B cell (primary cell): ENCODE data around the gene VAMP1. TPM values are rescaled to one million over a fixed set of nuclear protein-coding genes. Genes with fewer than 3 reads are reported as not detected.

Experiments
- ATAC-seq: fragments of 200-7000 bp; cut with Tn5 transposase; one replicate; pipeline ENCODE4 v1.10.0; 2021; ENCODE audit warnings: low read depth, mild to moderate bottlenecking, moderate number of reproducible peaks, moderate library complexity
- CTCF ChIA-PET: fragments of 350-600 bp; sonication (Branson Sonifier 250); formaldehyde crosslinking; loops from one replicate; lab custom pipeline; 2021; ENCODE audit warnings: antibody characterized with exemption, inconsistent platforms; lab: Charles Lee
- POLR2A ChIA-PET: fragments of 350-600 bp; sonication (Branson Sonifier 250); formaldehyde crosslinking; loops from one replicate; lab custom pipeline; 2021; ENCODE audit warnings: antibody characterized with exemption; lab: Charles Lee
- DNase-seq: peaks from one replicate; pipeline ENCODE4 v3.0.0; 2013
- H2AFZ ChIP-seq: 2 replicates; pipeline ENCODE4 v1.6.1; 2012; ENCODE audit warnings: mild to moderate bottlenecking, low read depth, low read length; ENCODE audit not compliant: insufficient read depth, poor library complexity, severe bottlenecking
- H3K27ac ChIP-seq, 2 donors: 1 replicate in 1 of 2; 2 replicates in 1 of 2; pipeline ENCODE4 v1.5.1; 2012 to 2013; ENCODE audit warnings: low read length in 2 of 2, mild to moderate bottlenecking in 2 of 2, moderate library complexity in 1 of 2
- H3K27me3 ChIP-seq, 4 experiments: fragments of 200-600 bp in 1 of 4; sonication (generic) in 1 of 4; replicated peaks in 1 of 4; 1 replicate in 2 of 4; 2 replicates in 2 of 4; pipeline versions ENCODE4 v1.6.1 to v1.7.0; 2013 to 2016; ENCODE audit warnings: low read length in 3 of 4, mild to moderate bottlenecking in 2 of 4, mixed read lengths in 1 of 4, moderate library complexity in 1 of 4; ENCODE audit not compliant: insufficient read depth in 4 of 4, control insufficient read depth in 3 of 4; ENCODE audit errors: control extremely low read depth in 1 of 4
- H3K36me3 ChIP-seq, 2 experiments: replicated peaks in 1 of 2; 1 replicate in 1 of 2; 2 replicates in 1 of 2; pipeline versions ENCODE4 v1.6.1 to v1.7.1; 2013; ENCODE audit warnings: low read length in 1 of 2; ENCODE audit not compliant: insufficient read depth in 2 of 2, control insufficient read depth in 1 of 2; ENCODE audit errors: control extremely low read depth in 1 of 2, extremely low read depth in 1 of 2
- H3K4me1 ChIP-seq, 2 donors: fragments of 200-600 bp in 1 of 2; sonication (generic) in 1 of 2; 1 replicate in 1 of 2; 2 replicates in 1 of 2; pipeline versions ENCODE4 v1.5.1 to v1.6.1; 2013 to 2017; ENCODE audit warnings: low read length in 2 of 2; ENCODE audit not compliant: control insufficient read depth in 2 of 2, insufficient read depth in 2 of 2
- H3K4me2 ChIP-seq: replicated peaks from 2 replicates; pipeline ENCODE3; 2012; ENCODE audit warnings: mild to moderate bottlenecking, low read depth, low read length; ENCODE audit not compliant: poor library complexity, severe bottlenecking
- H3K4me3 ChIP-seq, 5 experiments: fragments of 200-600 bp in 1 of 5; sonication (generic) in 1 of 5; 1 replicate in 3 of 5; 2 replicates in 2 of 5; pipeline versions ENCODE4 v1.5.1 to v1.7.0; 2011 to 2016; ENCODE audit warnings: low read length in 4 of 5, mild to moderate bottlenecking in 4 of 5, low read depth in 2 of 5, control low read depth in 1 of 5, moderate library complexity in 1 of 5; ENCODE audit not compliant: insufficient read depth in 1 of 5; ENCODE audit errors: control extremely low read depth in 1 of 5, extremely low read depth in 1 of 5
- H3K79me2 ChIP-seq: fragments of 200-600 bp; sonication (generic); one replicate; pipeline ENCODE4 v1.6.0; 2016; ENCODE audit warnings: low read length; ENCODE audit not compliant: control insufficient read depth, insufficient read depth
- H3K9ac ChIP-seq: fragments of 200-600 bp; sonication (generic); 2 replicates; pipeline ENCODE4 v1.6.1; 2017; ENCODE audit warnings: mild to moderate bottlenecking, low read length, moderate library complexity
- H3K9me3 ChIP-seq, 3 donors: one replicate each; pipeline versions ENCODE4 v1.6.1 to v1.7.1; 2013; ENCODE audit warnings: low read length in 2 of 3; ENCODE audit not compliant: control insufficient read depth in 2 of 3, insufficient read depth in 1 of 3; ENCODE audit errors: control extremely low read depth in 1 of 3
- H4K20me1 ChIP-seq: 2 replicates; pipeline ENCODE4 v1.6.0; 2012; ENCODE audit warnings: mild to moderate bottlenecking, low read length; ENCODE audit not compliant: insufficient read depth, control insufficient read depth, poor library complexity, severe bottlenecking
- H3K27ac Mint-ChIP-seq: one replicate; pipeline ENCODE4 v1.8.0; 2021; ENCODE audit warnings: mixed read lengths
- H3K27me3 Mint-ChIP-seq: one replicate; pipeline ENCODE4 v1.8.0; 2021; ENCODE audit warnings: mixed read lengths
- H3K4me1 Mint-ChIP-seq: one replicate; pipeline ENCODE4 v1.8.0; 2021; ENCODE audit warnings: mixed read lengths
- H3K4me3 Mint-ChIP-seq: one replicate; pipeline ENCODE4 v1.8.0; 2021; ENCODE audit warnings: mixed read lengths
- H3K9me3 Mint-ChIP-seq: one replicate; pipeline ENCODE4 v1.8.0; 2022; ENCODE audit warnings: mixed read lengths; ENCODE audit not compliant: insufficient read depth
- EZH2 ChIP-seq: IDR thresholded peaks from 2 replicates; pipeline ENCODE4 v1.6.1; 2012; ENCODE audit warnings: borderline replicate concordance, low read depth, mild to moderate bottlenecking, moderate library complexity, low read length; ENCODE audit not compliant: insufficient read depth, poor library complexity, severe bottlenecking
- WGBS: methylation state at CpG from one replicate; pipeline ENCODE4 v1.1.5; 2013; ENCODE audit warnings: missing lambda C conversion rate; ENCODE audit not compliant: insufficient coverage; 5-methylcytosine and 5-hydroxymethylcytosine counted together
- intact Hi-C: fragments of 100-400 bp; cut with micrococcal nuclease; formaldehyde crosslinking; loops from one replicate; pipeline ENCODE4 v1.10.0; 2022
- polyA plus RNA-seq: library from polyadenylated mRNA; depleted of rRNA; stranded (reverse); fragments of >200 nt; gene quantifications from 2 replicates; pipeline ENCODE4 v1.2.3, GENCODE V29; 2012
- total RNA-seq, 2 donors: library from RNA; stranded (reverse); fragments of 120-200 nt in 1 of 2; gene quantifications; 1 replicate in 1 of 2; 2 replicates in 1 of 2; pipeline versions ENCODE4 v1.2.3 to v1.2.4, GENCODE V29; 2013 to 2022
- TF ChIP-seq, protein P1 (sequence below): fragments of 200-600 bp; IDR thresholded peaks from one replicate; pipeline ENCODE4 v1.8.0; 2022; ENCODE audit warnings: antibody characterized with exemption, mild to moderate bottlenecking

VAMP1 gene
- total and polyA plus RNA-seq, 2 donors (not counting 1 experiment from before 2014, with no cell fraction given), result 62.4 to 98.9 TPM

DNA sequence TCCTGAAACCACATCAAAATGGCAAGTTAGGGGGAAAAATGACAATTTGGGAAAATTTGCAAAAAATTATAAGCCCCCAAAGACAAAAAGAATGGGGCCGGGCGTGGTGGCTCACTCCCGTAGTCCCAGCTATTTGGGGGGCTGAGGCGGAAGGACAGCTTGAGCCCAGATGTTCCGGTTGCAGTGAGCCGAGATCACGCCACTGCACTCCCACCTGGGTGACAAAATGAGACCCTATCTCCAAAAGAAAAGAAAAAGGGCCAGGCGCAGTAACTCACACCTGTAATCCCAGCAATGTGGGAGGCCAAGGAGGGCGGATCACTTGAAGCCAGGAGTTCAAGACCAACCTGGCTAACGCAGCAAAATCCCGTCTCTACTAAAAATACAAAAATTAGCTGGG, 2.0 kb upstream of the VAMP1 start:
- no peak overlapping the region for H2AFZ ChIP-seq
- no peak overlapping the region for H3K4me3 ChIP-seq
- TF ChIP-seq, protein P1, sequence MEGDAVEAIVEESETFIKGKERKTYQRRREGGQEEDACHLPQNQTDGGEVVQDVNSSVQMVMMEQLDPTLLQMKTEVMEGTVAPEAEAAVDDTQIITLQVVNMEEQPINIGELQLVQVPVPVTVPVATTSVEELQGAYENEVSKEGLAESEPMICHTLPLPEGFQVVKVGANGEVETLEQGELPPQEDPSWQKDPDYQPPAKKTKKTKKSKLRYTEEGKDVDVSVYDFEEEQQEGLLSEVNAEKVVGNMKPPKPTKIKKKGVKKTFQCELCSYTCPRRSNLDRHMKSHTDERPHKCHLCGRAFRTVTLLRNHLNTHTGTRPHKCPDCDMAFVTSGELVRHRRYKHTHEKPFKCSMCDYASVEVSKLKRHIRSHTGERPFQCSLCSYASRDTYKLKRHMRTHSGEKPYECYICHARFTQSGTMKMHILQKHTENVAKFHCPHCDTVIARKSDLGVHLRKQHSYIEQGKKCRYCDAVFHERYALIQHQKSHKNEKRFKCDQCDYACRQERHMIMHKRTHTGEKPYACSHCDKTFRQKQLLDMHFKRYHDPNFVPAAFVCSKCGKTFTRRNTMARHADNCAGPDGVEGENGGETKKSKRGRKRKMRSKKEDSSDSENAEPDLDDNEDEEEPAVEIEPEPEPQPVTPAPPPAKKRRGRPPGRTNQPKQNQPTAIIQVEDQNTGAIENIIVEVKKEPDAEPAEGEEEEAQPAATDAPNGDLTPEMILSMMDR, result no peak
- no peak for TF ChIP-seq EZH2
- intact Hi-C loops, result no loop called here
- Mint-ChIP-seq H3K27ac (no peak overlapping the region), H3K4me1 (peaks cover 32% of the 10 kb centered on the region), H3K27me3 (peaks cover 9% of the 10 kb centered on the region), H3K4me3 (no peak overlapping the region), H3K9me3 (no peaks in the 10 kb centered on the region)
- peaks cover 30% of the 10 kb centered on the region for H3K79me2 ChIP-seq
- no peak overlapping the region for H3K9ac ChIP-seq
- POLR2A ChIA-PET, result interaction anchor here (3.1 kb wide), 1 partner anchor 63 kb away, joined by 32 read pairs; the partner anchor contains the start of gene GAPDH
- H3K9me3 ChIP-seq, result no peaks in the 10 kb centered on the region
- 98% methylated on average over 9 of the region's 11 CpGs for WGBS
- no peaks in the 10 kb centered on the region for H3K27me3 ChIP-seq
- no peak overlapping the region for H3K4me2 ChIP-seq
- H4K20me1 ChIP-seq, result peaks cover 9% of the 10 kb centered on the region
- H3K4me1 ChIP-seq, result peaks cover 23 to 30% of the 10 kb centered on the region in 2 donors
- H3K27ac ChIP-seq, result no peak overlapping the region
- CTCF ChIA-PET, result interaction anchor here (2.6 to 6.0 kb wide), 2 partner anchors 48 to 63 kb away, joined by 7 to 67 read pairs; no protein-coding TSS in a partner anchor
- H3K36me3 ChIP-seq, result peaks cover 0 to 5% of the 10 kb centered on the region in 2 experiments
- DNase-seq (no peak), ATAC-seq (no peak)

DNA sequence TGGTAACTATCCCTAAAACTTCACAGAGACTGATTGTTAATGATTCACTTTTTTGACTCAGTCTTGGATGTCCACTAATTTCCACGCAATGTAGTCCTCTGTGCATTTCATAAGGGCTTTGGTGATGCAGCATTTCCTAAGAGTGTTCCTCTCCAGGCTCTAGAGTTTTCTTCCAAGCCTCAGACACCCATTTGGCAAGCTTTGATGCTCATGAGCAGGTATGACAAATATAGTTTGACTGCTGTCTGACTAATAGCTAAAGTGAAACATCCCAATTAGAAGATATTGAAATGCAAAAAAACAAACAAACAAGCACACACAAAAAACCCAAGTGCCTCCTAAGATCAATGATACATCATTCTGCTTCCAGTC, 1.5 kb upstream of the VAMP1 start:
- Histone ChIP-seq H3K36me3 (peaks cover 0 to 5% of the 10 kb centered on the region in 2 experiments), H4K20me1 (peaks cover 9% of the 10 kb centered on the region), H3K27me3 (no peaks in the 10 kb centered on the region), H3K79me2 (peaks cover 31% of the 10 kb centered on the region), H3K9me3 (no peaks in the 10 kb centered on the region), H3K4me2 (no peak overlapping the region), H2AFZ (no peak overlapping the region), H3K27ac (no peak overlapping the region), H3K4me1 (peaks cover 23 to 31% of the 10 kb centered on the region in 2 donors), H3K4me3 (no peak overlapping the region), H3K9ac (no peak overlapping the region)
- ATAC-seq (no peak), DNase-seq (no peak)
- Mint-ChIP-seq H3K27ac (peak overlapping the region; percentile 0), H3K27me3 (peaks cover 7% of the 10 kb centered on the region), H3K9me3 (no peaks in the 10 kb centered on the region), H3K4me1 (peaks cover 37% of the 10 kb centered on the region), H3K4me3 (peak overlapping the region; percentile 90)
- TF ChIP-seq, protein P1, result no peak
- no peak for TF ChIP-seq EZH2
- intact Hi-C loops, result no loop called here
- POLR2A ChIA-PET, result interaction anchor here (3.1 to 3.4 kb wide), 2 partner anchors 27 to 63 kb away, joined by 25 to 32 read pairs; partner anchors contain the start of genes CD27 and GAPDH
- CTCF ChIA-PET, result interaction anchor here (2.6 to 6.0 kb wide), 3 partner anchors 47 to 67 kb away, joined by 7 to 67 read pairs (median 34); no protein-coding TSS in a partner anchor
- WGBS, result 100% methylated on average over 1 of the region's 1 CpG
